GM21526 (cell line): ENCODE measurements around the gene IL20RA.
"Not testable (repeated sequence)": the region's sequence is repeated elsewhere in the genome, so short reads cannot be mapped to it uniquely, and the experiment has no call there.

ENCODE experiments used
- ATAC-seq: cut with Tn5 transposase; IDR thresholded peaks from one replicate; pipeline ENCODE4 v1.9.1; 2021; ENCODE audit warnings: moderate library complexity; ENCODE audit not compliant: unreplicated experiment, low FRiP score

Gene IL20RA

GRCh38 chr6:136979206-136979605, 65.6 kb downstream of the IL20RA start:
- ATAC-seq: no peak

GRCh38 chr6:136977075-136977474, 67.7 kb downstream of the IL20RA start:
- no peak for ATAC-seq

GRCh38 chr6:136975089-136975715, 69.6 kb downstream of the IL20RA start:
- ATAC-seq: peak; percentile 66

- not testable (repeated sequence) for ATAC-seq
Observed at GRCh38 chr6:136973781-136974180, 71.0 kb downstream of the IL20RA start.

- no peak for ATAC-seq
Observed at GRCh38 chr6:136971609-136972008, 73.2 kb downstream of the IL20RA start.

- ATAC-seq: no peak
Observed at GRCh38 chr6:136969930-136970329, 74.8 kb downstream of the IL20RA start.

GRCh38 chr6:136969433-136969832, 75.3 kb downstream of the IL20RA start:
- ATAC-seq: no peak

- no peak for ATAC-seq
Observed at GRCh38 chr6:136968837-136969236, 75.9 kb downstream of the IL20RA start.

GRCh38 chr6:136967876-136968752, 76.7 kb downstream of the IL20RA start:
- ATAC-seq: peak; percentile 93

- ATAC-seq: no peak
Observed at GRCh38 chr6:136964398-136964797, 80.4 kb downstream of the IL20RA start.

GRCh38 chr6:136963259-136963658, 81.5 kb downstream of the IL20RA start:
- no peak for ATAC-seq

- no peak for ATAC-seq
Observed at GRCh38 chr6:136962661-136963060, 82.1 kb downstream of the IL20RA start.

- ATAC-seq: no peak
Observed at GRCh38 chr6:136961848-136962247, 82.9 kb downstream of the IL20RA start.

- ATAC-seq: no peak
Observed at GRCh38 chr6:136960781-136961180, 84.0 kb downstream of the IL20RA start.

- ATAC-seq: not testable (repeated sequence)
Observed at GRCh38 chr6:136959935-136960334, 84.8 kb downstream of the IL20RA start.

- ATAC-seq: no peak
Observed at GRCh38 chr6:136959471-136959891, 85.3 kb downstream of the IL20RA start.

- no peak for ATAC-seq
Observed at GRCh38 chr6:136958168-136958567, 86.6 kb downstream of the IL20RA start.

GRCh38 chr6:136956590-136957544, 87.9 kb downstream of the IL20RA start:
- no peak for ATAC-seq

GRCh38 chr6:136955123-136955522, 89.6 kb downstream of the IL20RA start:
- no peak for ATAC-seq

GRCh38 chr6:136952714-136953260, 92.0 kb downstream of the IL20RA start:
- no peak for ATAC-seq
